Measurements from ENCODE around the gene HOXB4.
A peak's percentile ranks its signal among the peaks of the same experiment; 100 is the strongest.

HOXB4 gene

DNA sequence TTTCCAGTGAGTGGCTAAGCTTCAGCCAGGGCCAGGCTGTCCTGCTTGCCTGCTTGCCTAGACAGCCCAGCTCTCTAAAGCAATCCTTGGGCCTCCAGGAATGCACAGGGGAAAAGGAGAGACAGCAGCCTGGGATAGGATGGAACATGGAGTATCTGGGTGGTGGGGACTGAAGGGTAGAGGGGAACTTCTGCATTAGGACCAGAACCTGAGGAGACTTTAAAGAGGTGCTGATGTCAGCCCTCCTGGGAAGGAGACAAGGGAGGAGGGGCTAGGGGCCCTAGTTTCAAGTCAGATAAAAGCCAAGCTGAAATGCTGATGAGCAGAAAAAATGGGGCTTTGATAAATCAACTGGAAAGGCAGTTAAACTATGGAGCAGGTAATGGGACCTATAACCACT is 30.9 kb upstream of the HOXB4 start:
- H3K79me1 ChIP-seq (ENCODE audit: low read length) = peaks cover 17% of the 10 kb centered on the region
- H2BK5ac ChIP-seq (ENCODE audit: low read depth, low read length, poor library complexity) = no peak overlapping the region
- H4K12ac ChIP-seq (ENCODE audit: low read depth, low read length) = no peak overlapping the region
- no peak overlapping the region for H3K4me2 ChIP-seq (ENCODE audit: low read length)
- H3K4ac ChIP-seq (ENCODE audit: low read depth, low read length) = no peak overlapping the region
- no peaks in the 10 kb centered on the region for H3K36me3 ChIP-seq (ENCODE audit: control insufficient read depth in 1 of 2, insufficient read depth in 2 of 2, low read length in 2 of 2)
- no peak overlapping the region for H3K27ac ChIP-seq (ENCODE audit: low read depth, low read length)
- H3K4me3 ChIP-seq (ENCODE audit: low read depth, low read length) = no peak overlapping the region
- no peak overlapping the region for H3K14ac ChIP-seq (ENCODE audit: low read length)
- DNase-seq = peak in 1 of 2 donors; percentile 5
- H3K9me3 ChIP-seq (ENCODE audit: insufficient read depth, low read depth, low read length) = peaks cover 2% of the 10 kb centered on the region
- H2AK5ac ChIP-seq (ENCODE audit: low read length) = no peak overlapping the region
- H3K79me2 ChIP-seq (ENCODE audit: control insufficient read depth, insufficient read depth, low read length, poor library complexity) = peaks cover 5% of the 10 kb centered on the region
- H4K91ac ChIP-seq (ENCODE audit: low read depth, low read length) = no peak overlapping the region
- H2BK120ac ChIP-seq (ENCODE audit: insufficient read depth, low read length, poor library complexity) = no peak overlapping the region
- H3K27me3 ChIP-seq (ENCODE audit: insufficient read depth, low read length) = peaks cover 34% of the 10 kb centered on the region
- no peak overlapping the region for H3K23ac ChIP-seq (ENCODE audit: low read length)
- H3K4me1 ChIP-seq (ENCODE audit: control insufficient read depth in 1 of 2, insufficient read depth in 2 of 2, low read length in 2 of 2) = peaks cover 10 to 12% of the 10 kb centered on the region in 2 experiments
- no peak overlapping the region for H3K18ac ChIP-seq (ENCODE audit: low read length)
- no peak overlapping the region for H2AFZ ChIP-seq (ENCODE audit: insufficient read depth, low read length, poor library complexity)
- no peak overlapping the region for H2BK12ac ChIP-seq (ENCODE audit: low read length)
- no peak overlapping the region for H4K8ac ChIP-seq (ENCODE audit: low read depth, low read length)
- H3K9ac ChIP-seq (ENCODE audit: low read length) = no peak overlapping the region

DNA sequence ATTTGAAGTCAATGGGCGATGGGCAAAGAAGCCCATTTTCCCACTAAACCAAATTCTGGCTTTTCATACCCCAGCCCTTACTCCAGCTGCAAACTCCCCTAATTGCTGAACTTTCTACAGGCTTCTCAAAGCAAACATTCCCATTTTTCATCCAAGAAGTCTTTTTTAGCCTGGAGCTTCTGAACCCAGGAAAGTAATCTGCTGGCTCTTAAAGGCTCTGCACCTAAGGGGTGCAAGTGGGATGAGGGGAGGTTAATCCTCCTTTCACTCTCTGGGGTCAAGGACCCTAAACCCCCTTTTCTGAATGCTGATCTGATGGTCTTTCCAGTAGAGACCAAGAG is 30.3 kb upstream of the HOXB4 start:
- no CpG with 5 or more reads among the region's 1 CpG for WGBS (ENCODE audit: extremely low coverage, insufficient coverage, insufficient read length)

DNA sequence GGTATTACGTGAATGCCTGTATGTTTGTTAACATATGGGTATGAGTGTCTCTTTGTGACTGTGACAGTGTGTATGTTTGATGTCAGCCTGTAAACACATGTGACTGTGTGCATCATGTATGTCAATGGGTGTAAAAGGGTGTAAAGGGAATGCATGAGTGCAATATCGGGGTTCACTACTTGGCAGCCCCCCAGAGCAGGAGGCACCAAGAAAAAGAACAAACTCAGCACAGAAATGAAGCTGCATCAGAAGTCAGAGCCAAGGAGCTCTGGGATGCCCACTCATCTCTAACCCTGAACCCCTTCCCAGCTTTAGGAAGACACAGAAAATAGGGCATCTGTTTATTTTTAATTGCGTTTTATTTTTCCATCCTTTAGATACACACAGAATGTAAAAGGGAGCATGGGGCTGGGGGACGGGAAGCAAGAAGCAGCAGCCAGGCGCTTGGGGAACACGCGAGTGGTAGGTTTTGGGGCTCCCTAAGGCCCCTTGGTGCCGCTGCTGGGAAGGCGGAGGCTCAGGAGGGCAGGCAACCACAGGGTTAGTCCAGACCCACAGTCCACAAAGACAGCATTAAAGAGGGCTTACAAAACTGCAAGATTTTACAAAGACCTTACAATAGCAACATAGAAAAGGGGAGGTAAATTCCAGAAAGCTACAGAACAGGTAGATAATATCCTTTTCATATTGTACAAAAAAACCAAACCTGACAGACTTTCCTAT is 28.9 kb upstream of the HOXB4 start:
- H4K91ac ChIP-seq (ENCODE audit: low read depth, low read length) = no peak overlapping the region
- no peak overlapping the region for H3K27ac ChIP-seq (ENCODE audit: low read depth, low read length)
- peaks cover 5% of the 10 kb centered on the region for H3K79me2 ChIP-seq (ENCODE audit: control insufficient read depth, insufficient read depth, low read length, poor library complexity)
- no peak overlapping the region for H3K9ac ChIP-seq (ENCODE audit: low read length)
- H3K4ac ChIP-seq (ENCODE audit: low read depth, low read length) = no peak overlapping the region
- no peak overlapping the region for H4K12ac ChIP-seq (ENCODE audit: low read depth, low read length)
- peaks cover 2% of the 10 kb centered on the region for H3K9me3 ChIP-seq (ENCODE audit: insufficient read depth, low read depth, low read length)
- peaks cover 17% of the 10 kb centered on the region for H3K79me1 ChIP-seq (ENCODE audit: low read length)
- no peak overlapping the region for H2BK5ac ChIP-seq (ENCODE audit: low read depth, low read length, poor library complexity)
- no CpG with 5 or more reads among the region's 9 CpGs for WGBS (ENCODE audit: extremely low coverage, insufficient coverage, insufficient read length)
- no peak overlapping the region for H3K23ac ChIP-seq (ENCODE audit: low read length)
- H2AFZ ChIP-seq (ENCODE audit: insufficient read depth, low read length, poor library complexity) = no peak overlapping the region
- H3K36me3 ChIP-seq (ENCODE audit: control insufficient read depth in 1 of 2, insufficient read depth in 2 of 2, low read length in 2 of 2) = no peaks in the 10 kb centered on the region
- H3K4me1 ChIP-seq (ENCODE audit: control insufficient read depth in 1 of 2, insufficient read depth in 2 of 2, low read length in 2 of 2) = peaks cover 13 to 16% of the 10 kb centered on the region in 2 experiments
- no peak overlapping the region for H2AK5ac ChIP-seq (ENCODE audit: low read length)
- H3K14ac ChIP-seq (ENCODE audit: low read length) = no peak overlapping the region
- no peak for DNase-seq
- no peak overlapping the region for H2BK120ac ChIP-seq (ENCODE audit: insufficient read depth, low read length, poor library complexity)
- H3K18ac ChIP-seq (ENCODE audit: low read length) = no peak overlapping the region
- H3K4me3 ChIP-seq (ENCODE audit: low read depth, low read length) = no peak overlapping the region
- H2BK12ac ChIP-seq (ENCODE audit: low read length) = no peak overlapping the region
- H4K8ac ChIP-seq (ENCODE audit: low read depth, low read length) = no peak overlapping the region
- H3K27me3 ChIP-seq (ENCODE audit: insufficient read depth, low read length) = peaks cover 37% of the 10 kb centered on the region
- H3K4me2 ChIP-seq (ENCODE audit: low read length) = no peak overlapping the region

More for the DNA sequence above, 30.3 kb upstream of the HOXB4 start:
- Histone ChIP-seq H4K8ac (ENCODE audit: low read depth, low read length) (no peak overlapping the region), H3K14ac (ENCODE audit: low read length) (no peak overlapping the region), H3K23ac (ENCODE audit: low read length) (no peak overlapping the region), H3K36me3 (ENCODE audit: control insufficient read depth in 1 of 2, insufficient read depth in 2 of 2, low read length in 2 of 2) (no peaks in the 10 kb centered on the region), H3K9ac (ENCODE audit: low read length) (no peak overlapping the region), H3K79me2 (ENCODE audit: control insufficient read depth, insufficient read depth, low read length, poor library complexity) (peaks cover 5% of the 10 kb centered on the region), H2BK12ac (ENCODE audit: low read length) (no peak overlapping the region), H3K4me2 (ENCODE audit: low read length) (no peak overlapping the region), H3K27ac (ENCODE audit: low read depth, low read length) (no peak overlapping the region), H3K4ac (ENCODE audit: low read depth, low read length) (no peak overlapping the region), H4K91ac (ENCODE audit: low read depth, low read length) (no peak overlapping the region), H3K9me3 (ENCODE audit: insufficient read depth, low read depth, low read length) (peaks cover 2% of the 10 kb centered on the region), H3K27me3 (ENCODE audit: insufficient read depth, low read length) (peaks cover 36% of the 10 kb centered on the region), H3K4me3 (ENCODE audit: low read depth, low read length) (no peak overlapping the region), H2AFZ (ENCODE audit: insufficient read depth, low read length, poor library complexity) (no peak overlapping the region), H4K12ac (ENCODE audit: low read depth, low read length) (no peak overlapping the region), H2BK120ac (ENCODE audit: insufficient read depth, low read length, poor library complexity) (no peak overlapping the region), H2BK5ac (ENCODE audit: low read depth, low read length, poor library complexity) (no peak overlapping the region), H2AK5ac (ENCODE audit: low read length) (no peak overlapping the region), H3K4me1 (ENCODE audit: control insufficient read depth in 1 of 2, insufficient read depth in 2 of 2, low read length in 2 of 2) (peaks cover 14 to 15% of the 10 kb centered on the region in 2 experiments), H3K79me1 (ENCODE audit: low read length) (peaks cover 17% of the 10 kb centered on the region), H3K18ac (ENCODE audit: low read length) (no peak overlapping the region)
- DNase-seq = no peak

DNA sequence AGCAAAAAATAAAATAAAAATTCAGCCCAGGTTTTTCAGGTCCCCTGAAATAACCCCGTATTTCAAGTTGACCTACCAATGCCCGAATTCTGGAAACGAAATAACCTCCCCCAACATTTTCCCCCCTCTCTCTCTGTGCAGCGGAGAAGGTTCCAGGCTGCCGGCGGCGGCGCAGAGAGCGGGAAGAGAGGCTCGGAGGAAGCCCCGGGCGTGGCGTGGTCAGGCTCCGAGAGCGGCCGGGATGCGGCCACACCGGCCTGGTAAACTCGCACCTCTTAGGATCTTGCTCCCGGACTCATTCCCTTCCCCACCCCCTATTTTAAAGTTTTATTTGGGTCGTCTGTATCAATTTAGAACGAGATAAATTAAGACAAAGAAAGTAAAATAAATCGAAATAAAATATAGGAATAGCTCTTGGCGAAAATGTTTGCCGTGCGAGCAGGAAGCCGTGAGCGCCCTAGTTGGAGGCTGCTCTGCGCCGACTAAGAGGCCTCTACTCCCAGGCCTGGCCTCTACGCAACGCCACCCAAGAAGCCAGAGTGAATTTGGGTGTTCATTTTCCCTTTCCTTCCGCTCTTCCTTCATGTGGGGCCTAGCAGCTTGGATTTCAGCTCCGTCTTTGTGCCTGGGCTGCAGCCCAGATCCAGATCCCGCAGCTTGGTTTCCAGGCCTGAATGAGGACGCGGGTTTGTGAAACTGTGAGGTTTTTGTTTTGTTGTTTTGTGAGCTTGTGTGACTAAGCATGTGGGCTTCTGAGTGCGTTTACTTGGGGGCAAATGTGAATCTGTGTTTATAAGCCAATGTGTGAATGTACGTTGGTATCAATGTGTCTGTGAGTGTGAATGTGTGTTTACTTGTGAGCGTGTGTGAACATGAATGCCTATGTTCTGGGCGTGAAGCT is 28.1 kb upstream of the HOXB4 start:
- Histone ChIP-seq H3K27me3 (ENCODE audit: insufficient read depth, low read length) (peaks cover 42% of the 10 kb centered on the region), H3K4ac (ENCODE audit: low read depth, low read length) (no peak overlapping the region), H3K36me3 (ENCODE audit: control insufficient read depth in 1 of 2, insufficient read depth in 2 of 2, low read length in 2 of 2) (no peaks in the 10 kb centered on the region), H4K8ac (ENCODE audit: low read depth, low read length) (no peak overlapping the region), H3K14ac (ENCODE audit: low read length) (no peak overlapping the region), H2AK5ac (ENCODE audit: low read length) (no peak overlapping the region), H3K79me1 (ENCODE audit: low read length) (peaks cover 13% of the 10 kb centered on the region), H3K9ac (ENCODE audit: low read length) (no peak overlapping the region), H4K12ac (ENCODE audit: low read depth, low read length) (no peak overlapping the region), H4K91ac (ENCODE audit: low read depth, low read length) (no peak overlapping the region), H3K4me2 (ENCODE audit: low read length) (no peak overlapping the region), H2AFZ (ENCODE audit: insufficient read depth, low read length, poor library complexity) (no peak overlapping the region), H3K4me3 (ENCODE audit: low read depth, low read length) (peak overlapping the region; percentile 39), H2BK12ac (ENCODE audit: low read length) (peak overlapping the region; percentile 16), H2BK120ac (ENCODE audit: insufficient read depth, low read length, poor library complexity) (no peak overlapping the region), H2BK5ac (ENCODE audit: low read depth, low read length, poor library complexity) (no peak overlapping the region), H3K27ac (ENCODE audit: low read depth, low read length) (no peak overlapping the region), H3K79me2 (ENCODE audit: control insufficient read depth, insufficient read depth, low read length, poor library complexity) (peaks cover 5% of the 10 kb centered on the region), H3K18ac (ENCODE audit: low read length) (no peak overlapping the region), H3K4me1 (ENCODE audit: control insufficient read depth in 1 of 2, insufficient read depth in 2 of 2, low read length in 2 of 2) (peaks cover 14 to 19% of the 10 kb centered on the region in 2 experiments), H3K9me3 (ENCODE audit: insufficient read depth, low read depth, low read length) (peaks cover 2% of the 10 kb centered on the region), H3K23ac (ENCODE audit: low read length) (no peak overlapping the region)
- DNase-seq = no peak
- WGBS (ENCODE audit: extremely low coverage, insufficient coverage, insufficient read length) = no CpG with 5 or more reads among the region's 41 CpGs

Data from trophoblast cell (in vitro differentiated cells and primary cell).